IMR-90 (cell line): ENCODE results near the gene DDX27. TPM values are rescaled to one million over a fixed set of nuclear protein-coding genes. Genes with fewer than 3 reads are reported as not detected.

Experiments
- ATAC-seq: fragments of 200-7000 bp; cut with Tn5 transposase; 2 replicates; pipeline ENCODE4 v1.9.1; 2020; ENCODE audit warnings: low read depth, mild to moderate bottlenecking, moderate library complexity
- BruUV-seq: library from RNA; stranded (reverse); fragments of 400-500 nt; replicated peaks from 2 replicates; lab custom pipeline; 2021; lab: Mats Ljungman, UMichigan
- CTCF ChIA-PET: fragments of 300-600 bp; formaldehyde crosslinking; extraction: SDS; loops from one replicate; lab custom pipeline; 2021; ENCODE audit warnings: antibody characterized with exemption; lab: Yijun Ruan, JAX
- POLR2A ChIA-PET: fragments of 300-600 bp; sonication (Branson Sonifier 250); formaldehyde crosslinking; loops from one replicate; lab custom pipeline; 2022; ENCODE audit warnings: antibody characterized with exemption; ENCODE audit not compliant: unreplicated experiment; lab: Charles Lee
- DNase-seq: peaks from one replicate; pipeline ENCODE4 v3.0.0; 2013
- H2AFZ ChIP-seq: replicated peaks from 2 replicates; pipeline ENCODE3; 2013; ENCODE audit warnings: low read length, mild to moderate bottlenecking; ENCODE audit not compliant: poor library complexity
- H2AK5ac ChIP-seq: 2 replicates; pipeline ENCODE4 v1.6.1; 2013; ENCODE audit warnings: low read depth, low read length, inconsistent platforms
- H2AK9ac ChIP-seq: replicated peaks from 2 replicates; pipeline ENCODE3; 2013; ENCODE audit warnings: mild to moderate bottlenecking, low read depth, low read length, moderate library complexity; ENCODE audit not compliant: poor library complexity
- H2BK120ac ChIP-seq: 2 replicates; pipeline ENCODE4 v1.6.1; 2013; ENCODE audit warnings: low read depth, low read length, inconsistent platforms
- H2BK15ac ChIP-seq: 3 replicates; pipeline ENCODE4 v1.6.1; 2013; ENCODE audit warnings: low read depth, low read length, inconsistent platforms
- H2BK20ac ChIP-seq: 2 replicates; pipeline ENCODE4 v1.6.1; 2013; ENCODE audit warnings: low read depth, mild to moderate bottlenecking, inconsistent platforms, low read length, moderate library complexity
- H2BK5ac ChIP-seq: 2 replicates; pipeline ENCODE4 v1.6.1; 2013; ENCODE audit warnings: mild to moderate bottlenecking, low read depth, low read length, inconsistent platforms; ENCODE audit not compliant: poor library complexity, severe bottlenecking
- H3K14ac ChIP-seq: replicated peaks from 2 replicates; pipeline ENCODE4 v1.6.1; 2013; ENCODE audit warnings: low read depth, low read length, inconsistent platforms
- H3K18ac ChIP-seq: 2 replicates; pipeline ENCODE4 v1.6.1; 2013; ENCODE audit warnings: low read depth, low read length, control low read depth
- H3K23ac ChIP-seq: 2 replicates; pipeline ENCODE4 v1.6.1; 2013; ENCODE audit warnings: low read depth, low read length, inconsistent platforms
- H3K27ac ChIP-seq: 2 replicates; pipeline ENCODE4 v1.5.1; 2013; ENCODE audit warnings: mild to moderate bottlenecking, control low read depth, low read length; ENCODE audit not compliant: insufficient read depth
- H3K27me3 ChIP-seq: 2 replicates; pipeline ENCODE4 v1.6.1; 2013; ENCODE audit warnings: low read length; ENCODE audit not compliant: control insufficient read depth, insufficient read depth
- H3K36me3 ChIP-seq: 2 replicates; pipeline ENCODE4 v1.6.1; 2013; ENCODE audit warnings: low read length, mixed read lengths; ENCODE audit not compliant: control insufficient read depth, insufficient read depth
- H3K4ac ChIP-seq: 2 replicates; pipeline ENCODE4 v1.6.1; 2013; ENCODE audit warnings: low read depth, low read length, inconsistent platforms
- H3K4me1 ChIP-seq: 2 replicates; pipeline ENCODE4 v1.6.1; 2013; ENCODE audit warnings: low read length, mixed read lengths; ENCODE audit not compliant: control insufficient read depth, insufficient read depth
- H3K4me2 ChIP-seq: 2 replicates; pipeline ENCODE4 v1.6.1; 2013; ENCODE audit warnings: low read depth, mild to moderate bottlenecking, control low read depth, low read length, moderate library complexity
- H3K4me3 ChIP-seq: 2 replicates; pipeline ENCODE4 v1.5.1; 2013; ENCODE audit warnings: low read depth, mild to moderate bottlenecking, control low read depth, low read length, moderate library complexity; ENCODE audit not compliant: insufficient read depth
- H3K56ac ChIP-seq: 2 replicates; pipeline ENCODE4 v1.6.1; 2013; ENCODE audit warnings: low read length, inconsistent platforms; ENCODE audit not compliant: insufficient read depth; ENCODE audit errors: extremely low read depth
- H3K79me1 ChIP-seq, 2 experiments: 2 replicates each; pipeline ENCODE4 v1.6.1; 2013; ENCODE audit warnings: low read length in 2 of 2, inconsistent platforms in 1 of 2, low read depth in 1 of 2
- H3K9ac ChIP-seq: 2 replicates; pipeline ENCODE4 v1.6.1; 2013; ENCODE audit warnings: low read depth, low read length, control low read depth
- H3K9me1 ChIP-seq: 2 replicates; pipeline ENCODE4 v1.6.1; 2013; ENCODE audit warnings: low read length, inconsistent platforms; ENCODE audit not compliant: insufficient read depth
- H3K9me3 ChIP-seq: 2 replicates; pipeline ENCODE4 v1.6.1; 2013; ENCODE audit warnings: low read length; ENCODE audit not compliant: control insufficient read depth, insufficient read depth
- H4K20me1 ChIP-seq: 2 replicates; pipeline ENCODE4 v1.6.1; 2013; ENCODE audit warnings: low read length, inconsistent platforms; ENCODE audit not compliant: insufficient read depth
- H4K5ac ChIP-seq: 2 replicates; pipeline ENCODE4 v1.6.1; 2013; ENCODE audit warnings: mild to moderate bottlenecking, low read depth, low read length, control low read depth
- H4K8ac ChIP-seq, 2 experiments: 2 replicates each; pipeline ENCODE4 v1.6.1; 2013; ENCODE audit warnings: low read depth in 2 of 2, low read length in 2 of 2, control low read depth in 1 of 2, inconsistent platforms in 1 of 2
- H4K91ac ChIP-seq: 2 replicates; pipeline ENCODE4 v1.6.1; 2013; ENCODE audit warnings: low read depth, low read length, inconsistent platforms; ENCODE audit not compliant: insufficient read depth
- BHLHE40 ChIP-seq: fragments of 150-350 bp; IDR thresholded peaks from 2 replicates; pipeline ENCODE4 v1.6.1; 2016; ENCODE audit warnings: mild to moderate bottlenecking, low read depth, low read length
- CEBPB ChIP-seq: IDR thresholded peaks from 2 replicates; pipeline ENCODE4 v1.6.1; 2012; ENCODE audit warnings: low read depth, low read length, improper control_type of control experiment
- CHD1 ChIP-seq: IDR thresholded peaks from 2 replicates; pipeline ENCODE4 v1.6.1; 2012; ENCODE audit warnings: low read depth, low read length, improper control_type of control experiment
- CTCF ChIP-seq: conservative IDR thresholded peaks from 2 replicates; pipeline ENCODE4 v1.5.1; 2012; ENCODE audit warnings: mild to moderate bottlenecking, low read depth, low read length, improper control_type of control experiment
- ELK1 ChIP-seq: fragments of 150-350 bp; IDR thresholded peaks from 2 replicates; pipeline ENCODE4 v1.6.1; 2016; ENCODE audit warnings: low read depth, mild to moderate bottlenecking, low read length, moderate library complexity, borderline replicate concordance
- FOS ChIP-seq: fragments of 150-350 bp; IDR thresholded peaks from 2 replicates; pipeline ENCODE4 v1.6.1; 2016; ENCODE audit warnings: low read depth, low read length
- MAFK ChIP-seq: IDR thresholded peaks from 2 replicates; pipeline ENCODE4 v1.6.1; 2012; ENCODE audit warnings: low read depth, low read length, improper control_type of control experiment
- MAZ ChIP-seq: IDR thresholded peaks from 2 replicates; pipeline ENCODE4 v1.6.1; 2012; ENCODE audit warnings: low read depth, mild to moderate bottlenecking, low read length, improper control_type of control experiment, moderate library complexity, borderline replicate concordance
- MXI1 ChIP-seq: IDR thresholded peaks from 2 replicates; pipeline ENCODE4 v1.6.1; 2012; ENCODE audit warnings: low read depth, mild to moderate bottlenecking, low read length, moderate library complexity, borderline replicate concordance
- NFE2L2 ChIP-seq: fragments of 150-350 bp; IDR thresholded peaks from 2 replicates; pipeline ENCODE4 v1.6.1; 2016; ENCODE audit warnings: low read depth, mild to moderate bottlenecking, low read length
- POLR2A ChIP-seq: IDR thresholded peaks from 2 replicates; pipeline ENCODE4 v1.6.1; 2012; ENCODE audit warnings: mild to moderate bottlenecking, low read depth, low read length
- RAD21 ChIP-seq: IDR thresholded peaks from 2 replicates; pipeline ENCODE4 v1.6.1; 2012; ENCODE audit warnings: low read length, improper control_type of control experiment
- RCOR1 ChIP-seq: IDR thresholded peaks from 2 replicates; pipeline ENCODE4 v1.6.1; 2012; ENCODE audit warnings: mild to moderate bottlenecking, low read length, improper control_type of control experiment; ENCODE audit not compliant: insufficient replicate concordance
- RFX5 ChIP-seq: IDR thresholded peaks from 2 replicates; pipeline ENCODE4 v1.8.0; 2012; ENCODE audit warnings: low read depth, mild to moderate bottlenecking, low read length, moderate library complexity
- SMC3 ChIP-seq: fragments of 150-350 bp; IDR thresholded peaks from 2 replicates; pipeline ENCODE4 v1.6.1; 2016; ENCODE audit warnings: low read depth, mild to moderate bottlenecking, antibody characterized with exemption, low read length, moderate library complexity
- USF2 ChIP-seq: fragments of 150-350 bp; IDR thresholded peaks from 2 replicates; pipeline ENCODE4 v1.6.1; 2017; ENCODE audit warnings: mild to moderate bottlenecking, antibody characterized with exemption, low read length, low read depth
- WGBS, 2 experiments: methylation state at CpG; one replicate each; pipeline versions ENCODE4 v1.1.5 to v1.1.7; 2013; ENCODE audit warnings: missing lambda C conversion rate in 2 of 2; ENCODE audit not compliant: insufficient read length in 1 of 2; ENCODE audit errors: extremely low coverage in 2 of 2; 5-methylcytosine and 5-hydroxymethylcytosine counted together
- dilution Hi-C: fragments of 300-500 bp; cut with HindIII; formaldehyde crosslinking; loops from one replicate; pipeline ENCODE4 v1.14.3; 2018; ENCODE audit warnings: low sequenced_read_pairs; ENCODE audit not compliant: unreplicated experiment
- in situ Hi-C: fragments of 300-500 bp; cut with MboI; formaldehyde crosslinking; loops from 3 replicates; pipeline ENCODE4 v1.14.3; 2019; ENCODE audit warnings: low sequenced_read_pairs, inconsistent platforms, mixed read lengths
- intact Hi-C: fragments of 100-400 bp; cut with micrococcal nuclease; formaldehyde crosslinking; loops from 2 replicates; pipeline ENCODE4 v1.10.0; 2022
- polyA plus RNA-seq, 3 experiments: library from polyadenylated mRNA; depleted of rRNA; stranded (reverse); fragments of >200 nt; gene quantifications; 2 replicates each; pipeline ENCODE4 v1.2.3, GENCODE V29; 2012; ENCODE audit warnings: low replicate concordance in 1 of 3
- total RNA-seq: library from RNA; depleted of rRNA; stranded (reverse); fragments of >200 nt; gene quantifications from 2 replicates; pipeline ENCODE4 v1.2.3, GENCODE V29; 2012

The DDX27 gene
- total and polyA plus RNA-seq, 2 of the 4 experiments (the other 2 are of a cell fraction): 33.2 to 36.7 TPM

- Histone ChIP-seq H4K8ac (no peak overlapping the region), H4K20me1 (peaks cover 73% of the 10 kb centered on the region), H4K5ac (no peak overlapping the region), H3K14ac (no peak overlapping the region), H3K4ac (no peak overlapping the region), H3K27ac (no peak overlapping the region), H2BK120ac (no peak overlapping the region), H3K4me2 (no peak overlapping the region), H2AK9ac (no peak overlapping the region), H3K27me3 (no peaks in the 10 kb centered on the region), H3K9me1 (no peaks in the 10 kb centered on the region), H3K79me1 (peaks cover 5 to 57% of the 10 kb centered on the region in 2 experiments), H3K18ac (no peak overlapping the region), H3K9ac (no peak overlapping the region), H3K9me3 (no peaks in the 10 kb centered on the region), H4K91ac (no peak overlapping the region), H3K23ac (no peak overlapping the region), H2BK20ac (no peak overlapping the region), H2AFZ (no peak overlapping the region), H3K4me1 (peaks cover 6% of the 10 kb centered on the region), H3K4me3 (no peak overlapping the region), H2BK5ac (no peak overlapping the region), H3K36me3 (no peaks in the 10 kb centered on the region), H2AK5ac (no peak overlapping the region), H3K56ac (no peak overlapping the region), H2BK15ac (no peak overlapping the region)
- intact Hi-C loops: loop anchor here (5.0 to 10.0 kb wide), 2 partner anchors 50 to 383 kb away; partner anchors contain the start of gene PTGIS
- TF ChIP-seq CTCF: no peak
- no peak for TF ChIP-seq USF2
- no peak for TF ChIP-seq MXI1
- TF ChIP-seq RCOR1: no peak
- TF ChIP-seq RAD21: no peak
- TF ChIP-seq MAFK: no peak
- TF ChIP-seq ELK1: no peak
- no peak for TF ChIP-seq CHD1
- TF ChIP-seq CEBPB: no peak
- TF ChIP-seq FOS: no peak
- no peak for TF ChIP-seq NFE2L2
- TF ChIP-seq MAZ: no peak
- no peak for TF ChIP-seq POLR2A
- no peak for TF ChIP-seq RFX5
- TF ChIP-seq BHLHE40: no peak
- TF ChIP-seq SMC3: no peak
- in situ Hi-C loops: no loop called here
- no TSS peak for BruUV-seq
- ChIA-PET CTCF (interaction anchor here (1.0 to 1.1 kb wide), 2 partner anchors 33 to 52 kb away, joined by 3 read pairs; no protein-coding TSS in a partner anchor), POLR2A (no interaction called here)
- dilution Hi-C loops: no loop called here
- ATAC-seq (no peak), DNase-seq (no peak)
- WGBS, 2 experiments: no CpG with 5 or more reads among the region's 3 CpGs
Measured at GRCh38 chr20:49184691-49185070, 34.5 kb upstream of the DDX27 start.
